HEK293 (cell line): ENCODE measurements around the gene SRPK3.

ENCODE experiments used
- ZFP41 ChIP-seq: fragments of 450-650 bp; formaldehyde crosslinking; IDR thresholded peaks from 2 replicates; pipeline ENCODE4 v1.5.1; 2016; ENCODE audit warnings: missing biosample characterization, missing genetic modification characterization, borderline replicate concordance
- TF ChIP-seq, protein P1 (sequence below): fragments of 450-650 bp; formaldehyde crosslinking; IDR thresholded peaks from 2 replicates; pipeline ENCODE4 v1.5.1; 2016; ENCODE audit warnings: missing biosample characterization, missing genetic modification characterization

DNA sequence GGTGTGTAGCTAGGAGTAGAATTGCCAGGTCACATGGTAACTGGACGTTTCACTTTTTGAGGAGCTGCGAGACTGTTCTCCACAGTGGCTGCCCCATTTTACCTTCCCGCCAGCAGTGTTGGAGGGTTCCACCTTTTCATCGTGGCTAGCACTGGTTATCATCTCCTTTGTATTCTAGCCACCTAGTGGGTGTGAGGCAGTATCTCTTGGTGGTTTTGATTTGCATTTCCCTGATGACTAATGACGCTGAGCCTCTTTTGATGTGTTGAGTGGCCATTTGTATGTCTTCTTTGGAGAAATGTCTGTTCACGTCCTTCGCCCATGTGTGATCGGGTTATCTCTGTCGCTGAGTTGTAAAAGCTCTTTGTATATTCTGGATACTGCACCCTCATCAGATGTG lies 45.6 kb upstream of the SRPK3 start:
- no peak for TF ChIP-seq ZFP41 (tag by site-specific recombination)
- TF ChIP-seq, protein P1, sequence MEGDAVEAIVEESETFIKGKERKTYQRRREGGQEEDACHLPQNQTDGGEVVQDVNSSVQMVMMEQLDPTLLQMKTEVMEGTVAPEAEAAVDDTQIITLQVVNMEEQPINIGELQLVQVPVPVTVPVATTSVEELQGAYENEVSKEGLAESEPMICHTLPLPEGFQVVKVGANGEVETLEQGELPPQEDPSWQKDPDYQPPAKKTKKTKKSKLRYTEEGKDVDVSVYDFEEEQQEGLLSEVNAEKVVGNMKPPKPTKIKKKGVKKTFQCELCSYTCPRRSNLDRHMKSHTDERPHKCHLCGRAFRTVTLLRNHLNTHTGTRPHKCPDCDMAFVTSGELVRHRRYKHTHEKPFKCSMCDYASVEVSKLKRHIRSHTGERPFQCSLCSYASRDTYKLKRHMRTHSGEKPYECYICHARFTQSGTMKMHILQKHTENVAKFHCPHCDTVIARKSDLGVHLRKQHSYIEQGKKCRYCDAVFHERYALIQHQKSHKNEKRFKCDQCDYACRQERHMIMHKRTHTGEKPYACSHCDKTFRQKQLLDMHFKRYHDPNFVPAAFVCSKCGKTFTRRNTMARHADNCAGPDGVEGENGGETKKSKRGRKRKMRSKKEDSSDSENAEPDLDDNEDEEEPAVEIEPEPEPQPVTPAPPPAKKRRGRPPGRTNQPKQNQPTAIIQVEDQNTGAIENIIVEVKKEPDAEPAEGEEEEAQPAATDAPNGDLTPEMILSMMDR = no peak
